OCI-M1 (cell line): ENCODE data around the gene CNOT10.
"Not testable (repeated sequence)": the region's sequence is repeated elsewhere in the genome, so short reads cannot be mapped to it uniquely, and the experiment has no call there.

ENCODE experiments used
- DNase-seq: peaks from one replicate; lab custom pipeline; 2025; lab: John Stamatoyannopoulos, UW

The CNOT10 gene, protein sequence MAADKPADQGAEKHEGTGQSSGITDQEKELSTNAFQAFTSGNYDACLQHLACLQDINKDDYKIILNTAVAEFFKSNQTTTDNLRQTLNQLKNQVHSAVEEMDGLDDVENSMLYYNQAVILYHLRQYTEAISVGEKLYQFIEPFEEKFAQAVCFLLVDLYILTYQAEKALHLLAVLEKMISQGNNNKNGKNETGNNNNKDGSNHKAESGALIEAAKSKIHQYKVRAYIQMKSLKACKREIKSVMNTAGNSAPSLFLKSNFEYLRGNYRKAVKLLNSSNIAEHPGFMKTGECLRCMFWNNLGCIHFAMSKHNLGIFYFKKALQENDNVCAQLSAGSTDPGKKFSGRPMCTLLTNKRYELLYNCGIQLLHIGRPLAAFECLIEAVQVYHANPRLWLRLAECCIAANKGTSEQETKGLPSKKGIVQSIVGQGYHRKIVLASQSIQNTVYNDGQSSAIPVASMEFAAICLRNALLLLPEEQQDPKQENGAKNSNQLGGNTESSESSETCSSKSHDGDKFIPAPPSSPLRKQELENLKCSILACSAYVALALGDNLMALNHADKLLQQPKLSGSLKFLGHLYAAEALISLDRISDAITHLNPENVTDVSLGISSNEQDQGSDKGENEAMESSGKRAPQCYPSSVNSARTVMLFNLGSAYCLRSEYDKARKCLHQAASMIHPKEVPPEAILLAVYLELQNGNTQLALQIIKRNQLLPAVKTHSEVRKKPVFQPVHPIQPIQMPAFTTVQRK

DNA sequence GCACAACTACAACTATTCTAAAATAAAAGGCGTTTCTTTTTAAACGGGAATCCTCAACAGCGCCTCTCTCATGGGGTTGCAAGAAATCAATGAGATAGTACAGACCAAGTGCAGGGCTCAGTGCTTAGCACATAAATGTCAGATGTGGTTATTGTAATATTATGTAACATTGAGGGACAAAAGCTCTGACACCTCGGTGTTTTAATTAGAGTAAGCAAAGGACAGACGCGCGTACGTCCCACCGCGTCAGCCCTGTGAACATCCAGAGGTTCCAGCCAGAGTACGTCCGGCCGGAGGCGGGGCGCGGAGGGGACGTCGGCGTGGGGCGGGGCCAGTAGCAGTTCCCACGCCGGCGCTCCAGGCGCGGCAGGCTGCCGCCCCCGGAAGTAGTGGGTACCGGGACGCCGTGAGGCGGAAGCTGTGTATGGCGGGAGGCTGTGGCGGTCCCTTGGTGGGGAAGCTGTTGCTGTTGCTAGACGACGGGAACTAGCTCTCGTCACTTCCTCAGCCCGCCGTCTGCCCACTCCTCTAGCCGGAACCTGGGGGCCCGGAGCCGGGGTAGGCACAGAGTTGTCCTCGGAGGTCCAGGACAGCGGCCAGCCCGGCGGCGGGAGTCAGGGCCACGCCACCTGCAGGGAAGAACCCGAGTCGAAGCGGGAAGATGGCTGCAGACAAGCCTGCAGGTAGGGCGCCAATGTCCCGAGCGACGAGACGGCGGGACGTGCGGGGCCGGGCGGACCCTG is at the start of gene CNOT10:
Gene CNOT10, plus strand, starts transcription at position 389 of the 743 bp plus-strand sequence. Its CDS starts 273 bp downstream, at position 662.
- DNase-seq = peak; percentile 98

DNA sequence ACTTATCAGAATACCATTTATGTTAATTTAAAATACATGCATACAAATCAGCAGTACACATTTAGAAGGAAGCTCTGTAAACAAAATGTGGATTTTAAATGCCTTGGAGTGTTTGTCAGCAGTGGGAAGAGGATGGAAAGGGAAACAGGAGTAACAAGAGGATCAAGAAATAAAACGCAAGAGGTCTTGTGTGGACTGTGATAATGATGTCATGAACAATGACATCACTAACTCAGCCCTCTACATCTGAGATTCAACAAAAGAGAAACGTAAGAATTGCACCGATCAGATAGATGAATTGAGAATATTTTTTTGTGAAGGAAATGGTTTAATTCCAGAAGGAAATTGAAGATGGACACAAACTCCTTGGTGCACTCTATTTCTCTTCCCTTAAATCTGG is 44.0 kb upstream of the CNOT10 start:
- DNase-seq = no peak

DNA sequence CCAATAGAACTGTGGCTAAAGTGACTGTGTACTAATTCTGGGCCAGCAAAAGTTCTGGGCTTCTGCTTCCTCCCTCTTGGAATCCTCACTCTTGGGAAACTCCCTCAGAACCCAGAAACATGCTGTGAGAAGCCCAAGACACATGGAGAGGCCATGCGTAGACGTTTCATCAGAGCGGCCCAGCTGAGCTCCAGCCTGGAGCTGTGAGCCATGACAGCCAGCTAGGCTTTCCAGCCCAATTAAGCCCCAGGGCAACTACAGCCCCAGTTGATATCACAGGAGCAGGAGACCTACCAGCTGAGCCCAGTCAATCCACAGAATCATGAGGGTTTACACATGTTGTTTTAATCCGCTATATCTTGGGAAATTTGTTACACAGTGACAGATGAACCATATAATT is 43.6 kb upstream of the CNOT10 start:
- DNase-seq = no peak

DNA sequence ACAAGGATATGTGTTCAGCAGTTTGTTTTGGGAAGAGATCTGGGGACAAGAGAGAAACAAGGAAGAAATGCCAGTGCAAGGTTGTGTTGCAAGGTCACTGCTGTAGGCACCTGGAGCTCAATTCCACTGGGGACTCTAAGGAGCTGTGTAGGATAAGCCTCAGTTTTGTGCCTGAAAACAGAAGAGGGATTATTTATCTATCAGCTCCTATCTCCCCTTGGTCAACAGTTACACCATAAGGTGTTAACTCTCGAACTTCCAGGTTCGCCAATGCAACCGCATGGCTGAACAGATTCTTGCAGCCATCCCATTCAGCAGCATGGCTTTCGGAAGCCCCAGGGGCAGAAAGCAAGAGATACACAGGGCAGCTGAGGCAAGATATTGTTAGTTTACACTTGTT is 41.6 kb upstream of the CNOT10 start:
- DNase-seq = no peak

DNA sequence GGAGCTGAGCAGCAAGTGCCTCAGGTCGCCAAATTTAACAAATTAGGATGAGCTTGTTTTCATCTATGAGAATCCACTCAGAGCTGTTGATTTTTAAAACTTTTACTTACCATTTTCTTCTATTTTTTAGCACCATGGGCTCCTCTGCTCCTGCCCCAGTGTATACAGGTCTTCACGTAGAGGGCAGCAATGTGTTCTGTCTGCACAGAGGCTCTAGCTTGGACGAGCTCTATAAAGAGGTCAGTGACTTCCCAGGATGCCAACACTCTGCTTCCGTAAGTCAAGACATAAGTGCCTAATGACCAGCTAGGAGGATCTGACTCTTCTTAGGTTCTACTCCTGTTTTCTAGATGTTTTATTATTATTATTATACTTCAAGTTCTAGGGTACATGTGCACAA is 41.2 kb upstream of the CNOT10 start:
- DNase-seq = no peak

DNA sequence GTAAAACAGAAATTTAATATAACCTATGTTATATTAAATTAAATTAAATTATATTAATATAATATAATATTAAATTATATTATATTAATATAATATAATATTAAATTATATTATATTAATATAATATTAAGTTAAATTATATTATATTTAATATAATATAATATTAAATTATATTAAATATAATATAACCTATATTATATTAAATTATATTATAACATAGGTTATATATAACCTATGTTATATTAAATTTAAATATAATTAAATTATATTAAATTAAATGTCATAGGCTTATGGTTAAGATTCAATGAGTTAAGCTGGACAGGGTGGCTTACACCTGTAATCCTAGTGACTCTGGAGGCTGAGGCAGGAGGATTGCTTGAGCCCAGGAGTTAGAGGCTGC is 40.6 kb upstream of the CNOT10 start:
- no peak for DNase-seq

DNA sequence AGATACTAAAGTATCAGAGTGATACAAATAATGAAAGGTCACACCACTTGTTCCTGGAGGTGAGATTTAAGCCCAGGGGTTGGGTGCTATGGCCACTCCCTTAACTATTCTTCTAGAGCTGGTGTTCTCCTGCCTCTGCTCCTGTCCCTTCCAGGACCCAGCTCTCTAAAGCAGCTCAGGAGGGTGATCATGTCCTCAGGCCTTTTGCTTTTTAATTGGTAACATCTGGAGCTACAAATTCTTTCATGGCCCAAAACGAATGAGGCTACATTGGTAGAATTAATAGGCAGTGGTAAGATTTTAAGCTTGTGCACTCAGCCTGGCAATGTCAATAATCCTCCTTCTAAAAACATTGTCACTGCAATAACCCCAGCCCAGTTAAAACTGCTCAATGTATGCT is 38.2 kb upstream of the CNOT10 start:
- DNase-seq = no peak

DNA sequence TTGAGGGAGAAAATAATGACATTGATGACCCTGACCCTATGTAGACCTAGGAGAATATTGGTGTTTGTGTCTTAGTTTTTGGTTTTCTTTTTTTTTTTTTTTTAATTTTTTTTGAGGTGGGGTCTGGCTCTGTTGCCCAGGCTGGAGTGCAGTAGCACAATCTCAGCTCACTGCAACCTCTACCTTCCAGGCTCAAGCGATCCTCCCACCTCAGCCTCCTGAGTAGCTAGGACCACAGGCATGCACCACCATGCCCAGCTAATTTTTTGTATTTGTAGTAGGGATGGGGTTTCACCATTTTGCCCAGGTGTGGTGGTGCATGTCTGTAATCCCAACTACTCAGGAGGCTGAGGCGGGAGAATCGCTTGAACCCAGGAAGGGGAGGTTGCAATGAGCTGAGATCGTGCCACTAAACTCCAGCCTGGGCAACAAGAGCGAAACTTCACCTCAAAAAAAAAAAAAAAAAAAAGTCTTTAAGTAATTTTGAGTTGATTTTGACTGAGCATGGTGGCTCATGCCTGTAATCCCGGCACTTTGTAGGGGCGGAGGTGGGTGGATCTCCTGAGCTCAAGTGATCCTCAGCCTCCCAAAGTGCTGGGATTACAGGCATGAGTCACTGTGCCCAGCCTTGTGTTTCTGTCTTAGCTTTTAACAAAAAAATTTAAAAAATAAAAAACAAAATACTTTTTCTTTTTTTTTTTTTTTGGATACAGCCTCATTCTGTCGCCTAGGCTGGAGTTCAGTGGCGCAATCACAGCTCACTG is 32.5 kb upstream of the CNOT10 start:
- not testable (repeated sequence) for DNase-seq

DNA sequence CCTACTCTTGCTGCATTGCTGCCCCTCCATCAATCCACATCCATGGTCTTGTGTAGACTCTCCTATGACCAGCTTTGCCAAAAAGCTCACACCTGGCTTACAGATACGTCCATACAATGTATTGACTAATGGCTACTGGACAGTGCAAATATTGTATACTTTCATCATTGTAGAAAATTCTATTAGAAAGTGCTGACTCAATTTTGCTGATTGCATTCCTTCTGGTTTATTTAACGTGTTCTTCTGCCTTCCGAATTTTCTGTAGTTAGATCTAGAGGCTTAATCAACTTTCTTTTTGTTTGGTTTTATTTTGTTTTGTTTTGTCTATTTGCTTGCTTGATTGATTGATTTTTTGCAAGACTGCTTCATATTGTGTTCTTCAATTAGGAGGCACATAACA is 29.8 kb upstream of the CNOT10 start:
- no peak for DNase-seq

DNA sequence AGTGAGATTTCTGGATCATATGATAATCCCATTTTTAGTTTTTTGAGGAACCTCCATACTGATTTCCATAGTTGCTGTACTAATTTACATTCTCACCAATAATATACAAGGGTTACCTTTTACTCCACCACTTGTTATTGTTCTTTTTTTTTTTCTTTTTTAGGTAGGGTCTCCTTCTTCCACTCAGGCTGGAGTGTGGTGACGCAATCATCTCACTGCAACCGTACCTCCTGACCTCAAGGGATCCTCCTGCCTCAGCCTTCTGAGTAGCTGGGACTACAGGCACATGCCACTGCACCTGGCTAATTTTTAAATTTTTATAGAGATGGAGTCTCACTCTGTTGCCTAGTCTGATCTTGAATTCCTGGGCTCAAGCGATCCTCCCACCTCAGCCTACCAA is 24.4 kb upstream of the CNOT10 start:
- DNase-seq = no peak

DNA sequence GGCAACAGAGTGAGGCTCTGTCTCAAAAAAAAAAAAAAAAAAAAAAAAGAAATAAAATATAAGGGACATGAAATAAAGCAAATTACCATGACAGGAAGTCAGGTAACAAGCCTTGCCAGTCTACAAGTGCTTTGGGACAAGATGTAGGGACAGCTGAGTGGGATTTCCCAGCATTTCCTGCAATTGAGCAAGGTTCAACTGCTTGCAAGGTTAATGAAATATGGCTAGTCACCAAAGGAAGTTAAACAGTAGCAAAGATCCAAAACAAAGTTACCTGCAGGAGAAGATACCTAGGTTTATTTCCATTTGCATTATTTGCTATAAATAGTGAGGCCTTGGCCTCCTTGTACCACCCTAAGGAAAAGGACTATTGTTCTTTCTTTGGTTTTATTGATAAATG is 22.3 kb upstream of the CNOT10 start:
- DNase-seq = no peak

DNA sequence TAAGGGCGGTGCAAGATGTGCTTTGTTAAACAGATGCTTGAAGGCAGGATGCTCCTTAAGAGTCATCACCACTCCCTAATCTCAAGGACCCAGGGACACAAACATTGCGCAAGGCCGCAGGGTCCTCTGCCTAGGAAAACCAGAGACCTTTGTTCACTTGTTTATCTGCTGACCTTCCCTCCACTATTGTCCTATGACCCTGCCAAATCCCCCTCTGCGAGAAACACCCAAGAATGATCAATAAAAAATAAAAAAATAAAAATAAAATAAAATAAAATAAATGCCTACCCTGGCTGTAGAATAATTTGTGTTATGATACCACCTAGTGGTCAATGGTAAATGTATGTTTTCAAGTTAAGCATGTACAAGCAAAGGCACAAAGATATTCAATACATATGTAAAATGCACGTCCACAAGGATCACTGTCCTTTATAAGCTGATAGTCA is 20.3 kb upstream of the CNOT10 start:
- peak; percentile 75 for DNase-seq

DNA sequence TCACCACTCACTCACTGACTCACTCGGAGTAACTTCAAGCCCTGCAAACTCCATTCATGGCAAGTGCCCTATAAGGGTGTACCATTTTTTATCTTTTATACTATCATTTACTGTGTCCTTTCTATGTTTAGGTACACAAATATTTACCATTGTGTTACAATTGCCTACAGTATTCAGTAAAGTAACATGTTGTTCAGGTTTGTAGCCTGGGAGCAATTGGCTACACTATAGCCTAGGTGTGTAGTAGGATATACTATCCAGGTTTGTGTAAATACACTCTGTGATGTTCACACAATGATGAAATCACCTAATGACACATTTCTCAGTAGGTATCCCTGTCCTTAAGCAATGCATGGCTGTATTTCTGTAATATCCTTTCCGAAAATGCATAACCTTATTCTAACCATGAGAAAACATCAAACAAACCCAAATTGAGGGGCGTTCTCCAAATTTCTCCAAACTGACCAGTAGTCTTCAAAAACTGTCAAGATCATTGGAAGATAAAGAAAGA is 17.9 kb upstream of the CNOT10 start:
- DNase-seq = no peak

DNA sequence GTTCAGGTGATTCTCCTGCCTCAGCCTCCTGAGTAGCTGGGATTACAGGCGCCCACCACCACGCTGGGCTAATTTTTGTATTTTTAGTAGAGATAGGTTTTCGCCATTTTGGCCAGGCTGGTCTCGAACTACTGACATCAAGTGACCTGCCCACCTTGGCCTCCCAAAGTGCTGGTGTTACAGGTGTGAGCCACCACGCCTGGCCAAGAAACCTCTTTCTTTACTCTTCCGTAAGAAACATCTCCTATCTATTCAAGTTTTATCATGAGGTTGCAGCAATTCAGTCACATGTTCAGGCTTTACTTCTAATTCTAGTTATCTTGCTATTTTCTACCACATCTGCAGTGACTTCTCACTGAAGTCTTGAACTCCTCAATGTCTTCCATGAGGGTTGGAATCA is 15.8 kb upstream of the CNOT10 start:
- DNase-seq = not testable (repeated sequence)

DNA sequence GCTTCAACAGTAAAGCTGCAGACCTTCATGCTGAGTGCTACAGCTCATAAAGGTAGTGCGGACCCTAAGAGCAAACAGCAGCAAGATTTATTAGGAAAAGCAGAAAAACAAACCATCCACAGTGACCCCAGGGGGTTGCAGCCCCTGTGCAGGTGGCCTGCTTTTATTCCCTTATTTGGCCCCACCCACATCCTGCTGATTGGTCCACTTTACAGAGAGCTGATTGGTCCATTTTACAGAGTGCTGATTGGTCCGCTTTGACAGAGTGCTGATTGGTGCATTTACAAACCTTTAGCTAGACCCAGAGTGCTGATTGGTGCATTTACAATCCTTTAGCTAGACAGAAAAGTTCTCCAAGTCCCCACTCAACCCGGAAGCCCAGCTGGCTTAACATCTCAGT is 11.3 kb upstream of the CNOT10 start:
- not testable (repeated sequence) for DNase-seq

DNA sequence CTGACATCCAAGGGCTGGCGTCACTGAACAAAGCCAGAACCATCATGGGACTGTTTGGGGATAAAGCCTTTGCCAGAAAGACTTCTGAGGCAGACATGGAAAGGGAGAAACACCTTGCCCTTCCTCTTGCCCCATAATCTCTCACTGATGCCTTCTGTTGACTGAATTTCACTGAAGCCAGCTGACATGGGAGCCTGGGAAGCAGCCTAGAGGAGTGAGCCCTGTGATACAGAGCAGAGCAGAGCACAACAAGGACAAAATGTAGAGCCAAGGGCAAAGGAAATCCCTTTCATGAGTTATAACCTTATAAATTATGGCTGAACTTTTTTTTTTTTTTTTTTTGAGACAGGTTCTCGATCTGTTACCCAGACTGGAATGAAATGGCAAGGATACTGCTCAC is 9.8 kb upstream of the CNOT10 start:
- DNase-seq = no peak

DNA sequence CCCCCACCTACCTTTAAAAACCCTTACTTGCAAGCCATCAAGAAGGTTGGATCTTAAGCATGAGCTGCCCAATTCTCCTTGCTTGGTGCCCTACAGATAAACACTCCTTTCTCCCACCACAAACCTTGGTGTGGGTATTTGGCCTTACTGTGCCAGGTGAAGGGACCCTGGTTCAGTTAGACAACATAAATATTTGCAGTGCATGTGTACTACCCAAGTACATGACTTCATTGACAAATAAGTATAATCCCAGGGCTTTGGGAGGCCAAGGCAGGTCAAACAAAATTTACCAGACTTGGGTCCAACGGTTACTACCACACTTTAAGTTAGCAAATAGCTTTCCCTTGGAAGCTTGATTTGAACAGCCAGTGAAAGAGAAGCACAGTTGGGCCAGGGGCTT is 9.3 kb upstream of the CNOT10 start:
- DNase-seq = no peak

DNA sequence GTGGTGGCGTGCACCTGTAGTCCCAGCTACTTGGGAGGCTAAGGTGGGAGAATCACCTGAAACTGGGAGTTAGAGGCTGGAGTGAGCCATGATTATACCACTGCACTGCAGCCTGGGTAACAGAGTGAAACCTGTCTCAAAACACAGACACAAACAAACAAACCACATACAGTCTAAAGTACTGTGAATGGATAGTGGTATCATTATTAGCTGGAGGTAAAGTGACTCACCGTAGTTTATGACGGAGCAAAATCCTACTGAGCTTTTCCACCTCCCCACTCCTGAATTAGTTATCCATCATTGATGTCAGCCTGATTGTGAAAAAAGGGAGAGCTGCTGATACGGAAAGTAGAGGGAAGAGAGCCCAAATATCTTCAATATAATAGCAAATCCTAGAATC is 3.2 kb upstream of the CNOT10 start:
- DNase-seq = no peak

DNA sequence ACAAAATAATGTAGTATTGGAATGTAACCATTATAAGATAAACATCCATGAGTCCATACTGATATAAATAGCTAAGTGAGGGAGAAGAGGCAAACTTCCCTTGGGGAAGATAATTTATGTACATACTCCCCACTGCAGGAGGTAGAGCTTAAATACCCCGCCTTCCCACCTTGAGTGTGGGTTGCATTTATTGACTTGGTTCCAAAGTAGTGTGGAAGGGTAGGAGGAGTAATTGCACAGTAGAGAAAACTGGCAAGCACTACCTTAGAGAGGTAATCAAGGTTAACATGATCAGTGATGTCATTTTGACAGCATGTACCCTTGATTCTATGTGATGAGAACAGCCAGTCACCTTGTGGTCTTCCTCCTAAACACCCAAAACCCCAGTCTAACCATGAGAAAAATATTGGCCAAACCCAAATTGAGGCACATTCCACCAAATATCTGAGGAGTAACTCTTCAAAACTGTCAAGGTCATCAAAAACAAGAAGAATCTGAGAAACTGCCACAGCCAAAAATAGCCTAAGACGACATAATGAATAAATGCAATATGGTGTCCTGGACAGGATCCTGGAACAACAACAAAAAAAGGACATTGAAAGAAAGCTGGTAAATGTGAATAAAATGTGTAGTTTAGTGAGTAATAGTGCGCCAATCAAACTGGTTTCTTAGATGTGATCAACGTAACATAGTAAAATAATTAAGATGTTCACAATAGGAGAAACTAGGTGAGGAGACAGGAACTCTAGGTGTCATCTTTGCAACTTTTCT is 774 bp upstream of the CNOT10 start:
- DNase-seq = no peak

DNA sequence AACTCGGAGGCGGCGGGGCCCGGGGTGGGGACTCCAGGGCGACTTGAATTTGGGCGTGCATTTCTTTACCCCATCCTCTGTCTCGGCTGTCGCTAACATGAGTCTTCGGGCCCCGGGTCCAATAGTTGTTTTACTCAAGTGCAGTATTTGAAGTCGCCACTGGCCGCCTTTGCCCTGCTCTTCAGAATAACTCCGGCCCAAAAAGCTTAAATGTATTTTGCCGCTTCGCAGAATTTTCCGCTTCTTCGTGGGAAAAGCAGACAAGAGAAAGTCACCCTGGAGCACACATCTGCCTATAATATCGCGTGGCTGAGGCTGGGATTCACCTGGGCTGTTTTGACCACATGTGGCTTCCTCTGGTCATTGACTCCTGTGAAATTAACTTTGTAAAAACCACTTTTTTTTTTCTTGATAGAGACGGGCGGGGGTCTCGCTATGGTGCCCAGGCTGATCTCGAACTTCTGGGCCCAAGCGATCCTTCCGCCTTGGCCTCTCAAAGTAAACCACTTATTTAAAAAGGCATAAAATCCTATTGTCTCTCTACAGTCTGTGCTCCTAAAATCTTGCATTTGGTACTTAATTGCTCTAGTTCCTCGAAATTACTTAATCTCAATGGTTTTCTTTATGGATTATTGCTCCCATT is 676 bp downstream of the CNOT10 start:
- DNase-seq = peak; percentile 54
